Measurements from ENCODE around the gene SYNGR4.
A peak's percentile ranks its signal among the peaks of the same experiment; 100 is the strongest.
"Not testable (repeated sequence)": the region's sequence is repeated elsewhere in the genome, so short reads cannot be mapped to it uniquely, and the experiment has no call there.

Gene SYNGR4, protein sequence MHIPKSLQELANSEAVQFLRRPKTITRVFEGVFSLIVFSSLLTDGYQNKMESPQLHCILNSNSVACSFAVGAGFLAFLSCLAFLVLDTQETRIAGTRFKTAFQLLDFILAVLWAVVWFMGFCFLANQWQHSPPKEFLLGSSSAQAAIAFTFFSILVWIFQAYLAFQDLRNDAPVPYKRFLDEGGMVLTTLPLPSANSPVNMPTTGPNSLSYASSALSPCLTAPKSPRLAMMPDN

DNA sequence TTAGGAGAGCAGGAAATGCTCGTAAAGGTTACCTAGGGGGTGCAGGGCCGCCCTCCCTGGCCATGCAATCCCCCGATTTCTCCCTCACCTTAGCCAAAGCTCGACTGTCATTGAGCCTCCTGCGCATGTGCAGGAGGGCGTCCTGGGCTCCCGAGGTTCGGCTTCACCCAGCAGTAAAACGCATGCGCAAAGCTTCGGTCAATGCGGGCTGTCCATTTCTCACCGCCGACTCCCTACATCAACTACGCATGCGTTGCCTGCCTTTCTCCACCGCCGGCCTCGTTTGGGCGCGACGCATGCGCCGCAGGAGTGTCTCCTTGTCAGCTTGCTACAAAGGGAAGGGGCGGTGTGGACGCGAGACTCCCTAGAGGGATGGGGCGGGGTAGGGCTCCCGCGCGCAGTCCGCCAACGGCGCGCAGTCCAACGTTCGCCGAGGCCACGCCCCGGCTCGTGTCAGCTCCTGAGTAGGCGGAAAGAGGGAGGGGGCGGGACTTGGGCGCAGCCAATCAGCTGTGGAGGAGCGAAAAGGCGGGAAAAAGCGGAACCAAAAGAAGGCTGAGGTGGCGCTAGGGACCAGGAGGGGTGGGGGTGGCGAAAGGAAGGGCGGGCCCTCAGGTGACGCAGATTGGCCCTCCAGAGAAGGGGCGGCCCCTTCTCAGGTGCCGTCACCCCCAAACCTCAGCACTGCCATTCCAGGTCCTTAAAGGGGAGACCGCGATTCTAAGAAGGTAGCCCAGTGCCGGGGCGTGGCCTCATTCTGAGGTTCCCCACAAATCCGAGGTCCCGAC, at the start of gene SYNGR4, which contains the start of gene TMEM143:
TSS of gene SYNGR4 (plus strand) at position 558 of the 788 bp plus-strand sequence. CDS start 1,476 bp downstream, outside the sequence.
TSS of gene TMEM143 (minus strand) at position 131 of the 788 bp plus-strand sequence. CDS start at position 111, 20 bp downstream.
- peak; percentile 98 for DNase-seq

DNA sequence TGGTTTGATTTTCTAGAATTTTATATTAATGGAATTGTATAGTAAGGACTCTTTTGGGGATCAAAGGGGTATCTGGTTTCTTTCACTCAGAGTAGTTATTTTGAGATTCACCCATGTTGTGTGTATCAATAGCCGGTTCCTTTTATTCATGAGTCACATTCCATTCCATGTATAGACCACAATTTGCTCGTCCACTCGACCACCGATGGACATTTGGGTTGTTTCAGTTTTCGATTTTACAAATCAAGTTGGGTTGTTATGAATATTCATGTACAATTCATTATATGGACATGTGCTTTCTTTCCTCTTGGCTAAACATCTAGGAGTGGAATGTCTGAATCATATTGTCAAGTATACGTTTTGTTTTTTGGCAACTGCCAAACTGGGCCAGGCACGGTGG, 48.5 kb upstream of the SYNGR4 start:
- no peak for DNase-seq

DNA sequence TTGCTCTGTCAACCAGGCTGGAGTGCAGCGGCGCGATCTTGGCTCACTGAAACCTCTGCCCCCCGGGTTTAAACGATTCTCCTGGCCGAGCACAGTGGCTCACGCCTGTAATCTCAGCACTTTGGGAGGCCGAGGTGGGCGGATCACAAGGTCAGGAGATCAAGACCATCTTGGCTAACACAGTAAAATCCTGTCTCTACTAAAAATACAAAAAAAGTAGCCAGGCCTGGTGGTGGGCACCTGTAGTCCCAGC, 46.5 kb upstream of the SYNGR4 start:
- DNase-seq, result not testable (repeated sequence)

DNA sequence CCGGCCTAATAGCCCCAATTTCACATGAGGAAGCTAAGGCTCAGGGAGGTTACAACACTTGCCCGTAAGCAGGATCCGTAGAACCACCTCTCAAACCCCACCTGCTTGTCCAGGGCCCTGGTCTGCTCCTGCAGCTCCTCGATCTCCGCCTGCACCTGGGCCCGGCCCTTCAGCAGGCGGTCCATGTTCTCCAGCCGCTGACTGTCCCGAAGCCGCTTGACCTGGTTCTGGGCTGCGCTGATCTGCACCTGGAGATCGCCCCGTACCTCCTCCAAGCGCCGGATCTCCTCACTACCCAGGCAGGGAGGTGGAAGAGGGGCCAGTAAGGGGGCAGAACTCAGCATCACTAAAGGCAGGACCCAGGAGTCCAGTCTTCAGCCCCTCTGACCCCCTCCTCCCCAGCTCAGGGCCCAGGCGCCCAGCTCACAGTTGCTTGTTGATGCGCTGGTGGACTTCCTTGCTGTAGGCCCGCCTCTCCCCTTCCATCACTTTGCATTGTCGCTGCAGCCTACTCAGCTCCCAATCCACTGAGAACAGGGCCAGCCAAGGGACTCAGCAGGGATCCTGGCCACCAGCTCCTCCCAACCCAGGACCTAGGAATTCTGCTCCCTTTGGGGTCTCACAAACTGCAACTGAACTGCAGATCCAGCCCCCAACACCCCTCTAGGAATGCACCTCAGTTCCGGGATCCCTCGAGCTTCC, 45.7 kb upstream of the SYNGR4 start:
- DNase-seq, result no peak

DNA sequence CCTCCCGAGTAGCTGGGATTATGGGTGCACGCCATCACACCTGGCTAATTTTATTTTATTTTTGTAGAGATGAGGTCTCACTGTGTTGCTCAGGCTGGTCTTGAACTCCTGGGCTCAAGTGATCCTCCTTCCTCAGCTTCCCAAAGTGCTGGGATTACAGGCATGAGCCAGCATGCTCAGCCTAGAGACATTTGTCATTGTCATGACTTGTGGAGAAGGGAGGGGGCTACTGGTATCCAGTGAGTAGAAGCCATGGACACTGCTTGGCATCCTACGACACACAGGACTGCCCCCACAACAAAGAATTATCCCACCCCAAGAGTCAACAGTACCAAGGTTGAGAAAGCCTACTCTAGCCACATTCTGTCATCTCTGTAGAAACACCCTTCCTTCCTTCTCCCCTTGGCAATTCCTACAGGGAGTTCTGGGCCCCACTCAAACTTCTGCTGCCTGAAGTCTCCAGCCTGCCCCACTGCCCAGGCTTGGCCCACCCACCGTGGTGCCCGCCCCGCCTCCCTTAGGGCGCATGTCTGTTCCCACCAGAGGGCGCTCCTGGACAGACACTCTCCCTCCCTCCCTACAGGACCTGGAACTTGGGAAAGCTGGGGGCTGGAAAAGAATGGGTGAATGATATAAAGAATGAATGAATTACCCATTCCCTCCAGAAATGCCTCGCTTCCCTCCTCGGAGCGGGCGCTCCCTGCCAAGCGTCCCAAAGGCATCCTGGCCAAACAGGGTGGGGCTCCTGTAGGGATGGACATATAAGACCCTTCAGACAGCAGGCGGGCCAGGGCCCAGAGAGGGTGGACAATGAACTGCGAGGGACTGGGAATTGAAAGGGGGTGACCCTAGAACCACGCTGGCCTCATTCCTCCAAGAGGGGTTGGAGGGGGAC, 44.3 kb upstream of the SYNGR4 start:
- peak; percentile 85 for DNase-seq

DNA sequence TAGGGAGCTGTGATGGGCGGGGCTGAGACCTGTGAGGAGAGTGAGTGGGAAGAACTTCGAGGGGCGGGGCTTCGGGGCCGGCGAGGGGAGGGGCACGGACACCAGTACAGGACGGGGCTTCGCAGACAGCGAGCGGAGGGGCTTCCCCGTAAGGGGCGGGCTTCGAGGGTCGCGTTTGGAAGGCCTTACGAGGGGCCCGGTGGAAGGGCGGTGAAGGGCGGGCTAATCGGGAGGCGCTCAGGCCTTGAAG, 42.9 kb upstream of the SYNGR4 start:
- peak; percentile 90 for DNase-seq

DNA sequence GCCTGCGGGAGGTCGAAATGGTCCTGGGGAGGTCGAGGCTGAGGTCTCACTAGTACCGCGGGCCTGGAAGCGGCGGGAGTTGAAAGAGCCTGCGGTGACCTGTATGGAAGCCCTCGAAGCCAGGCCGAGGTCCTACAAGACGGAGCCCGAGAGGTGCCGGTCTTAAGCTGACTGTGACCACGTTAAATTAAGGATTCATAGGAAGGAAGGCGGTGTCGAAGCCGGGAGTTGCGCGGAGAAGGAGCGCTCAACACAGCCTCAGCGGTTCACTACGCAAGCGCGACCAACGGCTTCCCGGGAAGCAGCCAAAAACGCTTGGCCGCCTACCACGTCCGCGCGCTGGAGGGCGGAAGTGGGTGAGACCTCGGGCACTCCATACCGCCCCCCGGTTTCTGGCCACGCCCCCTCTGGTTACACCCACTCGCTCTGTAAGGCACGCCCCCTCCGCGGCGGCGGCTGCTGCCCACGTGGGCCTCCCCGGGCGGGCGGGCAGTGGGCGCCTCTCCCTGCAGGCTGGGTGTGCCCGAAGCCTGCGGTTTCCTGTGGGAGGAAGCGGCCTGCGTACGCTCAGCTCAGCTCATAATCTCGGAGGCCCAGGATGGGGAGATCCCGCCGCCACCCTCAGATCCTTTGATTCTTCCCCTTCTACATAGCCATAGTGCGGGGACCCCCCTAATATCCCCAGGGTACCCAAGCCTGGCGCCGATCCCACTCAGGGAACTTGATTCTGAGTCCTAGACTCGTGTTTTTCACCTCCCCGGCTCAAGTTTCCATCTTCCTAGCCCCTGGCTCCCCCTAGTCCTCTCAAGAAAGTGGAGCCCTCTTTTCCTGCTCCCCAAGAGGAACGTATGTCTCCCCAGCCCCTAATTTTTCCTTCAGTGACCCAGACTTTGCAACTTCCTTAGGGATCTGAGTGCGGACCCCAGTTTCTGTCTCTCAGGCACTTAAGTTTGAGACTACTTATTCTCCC, 42.3 kb upstream of the SYNGR4 start:
- DNase-seq, result peak; percentile 97

DNA sequence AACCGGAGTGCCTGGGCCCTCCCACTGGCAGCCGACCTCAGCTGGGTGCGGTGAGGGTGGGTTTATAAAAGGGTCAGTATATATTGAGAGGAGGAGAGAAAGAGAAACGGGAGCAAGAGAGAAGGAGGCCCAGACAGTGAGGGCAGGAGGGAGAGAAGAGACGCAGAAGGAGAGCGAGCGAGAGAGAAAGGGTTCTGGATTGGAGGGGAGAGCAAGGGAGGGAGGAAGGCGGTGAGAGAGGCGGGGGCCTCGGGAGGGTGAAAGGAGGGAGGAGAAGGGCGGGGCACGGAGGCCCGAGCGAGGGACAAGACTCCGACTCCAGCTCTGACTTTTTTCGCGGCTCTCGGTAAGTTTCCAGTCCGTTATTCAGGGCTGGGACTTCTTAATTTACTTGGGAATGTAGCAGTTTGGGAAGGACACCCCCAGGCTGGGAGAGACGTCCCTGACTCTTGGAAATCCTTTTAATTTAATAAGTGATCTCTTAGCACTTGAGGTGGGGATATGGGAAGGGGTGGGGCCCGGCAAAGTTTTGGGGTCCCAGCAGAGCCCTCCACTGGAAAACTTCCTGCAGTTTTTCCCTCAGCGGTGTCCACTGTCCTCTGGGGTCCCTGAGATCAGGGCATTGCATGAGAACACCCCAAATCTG, 38.8 kb upstream of the SYNGR4 start, which contains the start of gene EMP3:
TSS of gene EMP3 (plus strand) at position 288 of the 646 bp plus-strand sequence. CDS start 1,293 bp downstream, outside the sequence.
- DNase-seq, result peak; percentile 69

DNA sequence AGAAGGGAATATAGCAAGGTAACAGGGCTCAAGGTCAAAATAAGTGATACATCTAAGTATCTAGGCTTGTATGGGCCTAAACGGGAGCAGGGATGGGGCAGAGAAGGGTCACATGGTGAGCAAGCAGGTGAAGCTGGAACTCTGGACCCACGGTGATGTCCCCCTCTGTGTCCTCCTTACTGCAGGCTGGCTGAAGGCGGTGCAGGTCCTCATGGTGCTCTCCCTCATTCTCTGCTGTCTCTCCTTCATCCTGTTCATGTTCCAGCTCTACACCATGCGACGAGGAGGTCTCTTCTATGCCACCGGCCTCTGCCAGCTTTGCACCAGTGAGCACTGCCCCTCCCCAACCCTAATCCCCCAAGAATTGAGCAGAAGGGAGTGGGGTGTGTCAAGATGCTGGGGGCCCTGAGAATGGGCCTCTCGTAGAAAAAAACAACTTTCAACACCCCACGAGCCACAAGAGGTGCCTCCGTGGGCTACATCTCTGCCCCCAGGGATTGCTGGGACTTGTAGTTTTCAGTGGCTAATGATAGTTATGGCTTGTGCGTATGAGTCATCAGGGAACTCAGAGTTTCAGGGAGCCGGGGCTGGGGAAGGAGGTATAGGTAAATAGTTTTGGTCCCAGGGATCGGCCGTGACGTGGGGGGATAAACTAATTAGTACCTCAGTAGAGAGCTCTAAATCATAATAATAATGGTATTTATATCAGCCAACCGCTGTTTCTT, 34.8 kb upstream of the SYNGR4 start:
- DNase-seq, result no peak

DNA sequence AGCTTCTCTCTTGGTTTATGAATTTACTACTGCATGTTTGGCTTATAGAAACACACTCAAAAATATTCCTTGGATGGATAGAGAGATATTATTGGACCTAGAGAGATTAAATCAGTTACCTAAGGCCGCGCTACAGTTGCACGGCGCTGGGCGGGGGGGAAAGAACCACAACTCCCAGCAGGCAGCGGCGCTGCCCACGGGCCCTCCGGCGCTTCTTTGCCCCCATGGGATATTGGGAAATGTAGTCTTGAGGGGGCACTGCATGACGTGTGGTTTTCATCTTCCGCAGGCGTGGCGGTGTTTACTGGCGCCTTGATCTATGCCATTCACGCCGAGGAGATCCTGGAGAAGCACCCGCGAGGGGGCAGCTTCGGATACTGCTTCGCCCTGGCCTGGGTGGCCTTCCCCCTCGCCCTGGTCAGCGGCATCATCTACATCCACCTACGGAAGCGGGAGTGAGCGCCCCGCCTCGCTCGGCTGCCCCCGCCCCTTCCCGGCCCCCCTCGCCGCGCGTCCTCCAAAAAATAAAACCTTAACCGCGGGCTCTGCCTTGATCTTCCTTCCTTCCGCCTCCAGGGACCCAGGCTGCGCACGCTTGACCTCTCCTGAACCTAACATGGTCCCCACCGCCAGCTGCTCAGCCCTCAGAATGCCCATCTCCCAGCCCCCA, 34.0 kb upstream of the SYNGR4 start:
- DNase-seq, result peak; percentile 92

DNA sequence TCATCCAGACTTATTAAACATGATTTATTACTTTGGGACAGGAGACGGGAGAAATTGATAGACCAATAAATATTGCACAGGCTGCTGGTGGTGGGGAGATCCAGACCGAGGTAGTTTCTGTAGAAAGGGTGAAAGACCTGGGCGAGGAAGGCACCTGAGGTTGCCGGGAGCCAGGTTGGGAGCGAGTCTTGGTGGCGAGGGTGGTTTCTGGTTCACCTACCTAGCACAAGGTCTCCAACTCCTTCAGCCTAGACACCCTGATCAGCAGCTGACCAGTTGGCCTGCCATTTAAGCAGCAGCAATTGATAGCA, 31.9 kb upstream of the SYNGR4 start:
- no peak for DNase-seq

DNA sequence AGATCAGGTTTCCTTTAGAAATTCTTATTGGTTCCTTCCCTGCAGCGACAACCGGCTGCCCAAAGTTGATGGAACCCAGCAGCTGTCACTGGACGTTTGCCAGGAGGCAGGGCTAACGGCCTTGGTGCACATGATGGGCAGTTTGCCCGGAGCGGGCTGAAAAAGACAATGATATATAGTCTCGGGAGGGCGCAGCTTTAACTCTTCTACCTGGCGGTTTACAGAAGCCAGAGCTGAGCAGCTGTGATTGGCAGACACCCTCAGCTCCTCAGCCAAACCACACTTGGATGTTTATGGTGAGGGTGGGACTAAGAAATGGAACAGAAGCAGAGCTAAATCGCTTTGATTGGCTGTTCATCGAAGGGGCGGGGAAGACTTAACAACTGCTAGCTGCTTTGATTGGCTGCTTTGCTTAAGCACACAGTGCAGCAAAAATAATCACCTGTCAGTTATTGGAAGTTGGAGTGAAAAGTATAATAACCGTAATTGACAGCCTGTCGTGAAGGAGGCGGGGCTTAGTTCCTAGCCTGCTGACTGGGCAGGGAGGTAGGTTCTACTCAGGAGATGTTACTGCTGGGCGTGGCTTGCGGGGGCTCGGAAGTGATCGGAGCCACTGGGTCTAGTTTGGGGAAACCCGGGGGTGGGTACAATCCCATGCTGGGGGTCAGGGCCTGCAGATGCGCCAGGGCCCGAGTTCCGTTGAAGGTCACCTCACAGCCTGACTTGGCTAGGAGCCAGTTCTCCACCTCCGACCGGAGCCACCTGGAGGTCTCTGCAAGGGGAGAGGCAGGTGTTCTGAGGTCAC, 31.3 kb upstream of the SYNGR4 start:
- peak; percentile 91 for DNase-seq

DNA sequence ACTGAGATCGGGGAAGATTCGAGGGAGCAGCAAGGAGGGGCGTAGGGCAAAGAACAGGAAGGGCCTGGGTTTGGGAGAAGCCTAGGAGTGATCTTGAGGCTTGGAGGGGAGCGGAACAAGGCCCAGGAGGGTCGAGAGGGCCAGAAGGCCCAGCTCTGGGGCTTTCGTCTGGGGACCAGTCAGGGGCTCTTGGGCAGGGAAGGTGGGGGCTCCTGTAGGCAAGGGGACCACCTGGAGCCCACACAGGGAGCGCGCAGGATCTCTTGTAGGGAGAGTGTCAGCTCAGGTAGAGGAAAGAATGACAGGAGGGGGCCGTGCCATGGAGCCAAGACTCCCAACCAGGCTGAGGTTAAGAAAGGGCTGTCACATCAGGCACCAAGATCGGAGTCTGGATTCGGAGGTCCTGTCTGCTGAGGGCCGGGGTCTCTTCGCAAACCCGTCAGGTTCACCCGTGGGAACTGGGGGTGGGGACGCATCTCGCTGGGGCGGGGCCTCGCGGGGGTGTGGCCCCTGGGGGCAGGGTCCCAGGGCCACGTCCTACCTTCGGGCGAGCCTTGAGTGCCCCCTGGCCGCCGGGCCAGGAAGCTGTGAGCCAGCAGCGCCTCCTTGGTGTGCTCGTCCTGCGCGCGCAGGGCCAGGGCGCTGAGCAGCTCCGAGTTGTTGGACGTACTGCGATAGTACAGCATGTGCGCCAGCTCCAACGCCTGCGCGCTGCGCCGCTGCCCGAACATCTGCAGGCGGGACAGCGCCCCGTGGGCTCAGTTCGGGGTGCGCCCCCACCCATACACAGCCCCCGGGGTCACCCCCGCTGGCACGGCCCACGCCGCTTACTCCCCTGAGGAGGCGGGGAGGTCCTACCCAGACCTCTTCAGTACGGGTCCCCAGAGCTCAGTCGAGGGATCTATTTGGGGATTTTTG, 30.4 kb upstream of the SYNGR4 start:
- peak; percentile 68 for DNase-seq

DNA sequence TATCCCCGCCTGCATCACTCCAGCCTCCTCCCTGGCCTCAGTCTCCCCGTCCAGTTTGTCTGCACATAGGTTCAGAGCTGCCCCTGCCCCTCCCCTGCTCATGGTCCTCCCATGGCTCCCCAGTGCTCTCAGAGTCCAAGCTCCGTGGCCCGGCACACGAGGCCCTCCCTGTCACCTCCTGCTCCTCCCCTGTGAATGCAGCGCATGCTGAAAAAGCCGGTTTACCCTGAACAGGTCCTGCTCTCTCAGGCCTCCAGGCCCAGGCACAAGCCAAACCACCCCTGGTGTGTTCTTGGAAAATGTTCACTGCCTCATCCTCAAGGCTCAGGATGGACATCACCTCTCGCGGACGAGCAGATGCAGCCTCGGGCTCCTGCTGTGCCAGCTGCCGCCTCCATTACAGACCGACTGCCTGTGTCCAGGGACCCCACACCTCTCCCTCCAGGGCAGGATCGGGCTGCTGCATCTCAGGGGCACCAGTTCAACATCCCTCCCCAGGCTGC, 25.9 kb upstream of the SYNGR4 start:
- DNase-seq, result no peak

DNA sequence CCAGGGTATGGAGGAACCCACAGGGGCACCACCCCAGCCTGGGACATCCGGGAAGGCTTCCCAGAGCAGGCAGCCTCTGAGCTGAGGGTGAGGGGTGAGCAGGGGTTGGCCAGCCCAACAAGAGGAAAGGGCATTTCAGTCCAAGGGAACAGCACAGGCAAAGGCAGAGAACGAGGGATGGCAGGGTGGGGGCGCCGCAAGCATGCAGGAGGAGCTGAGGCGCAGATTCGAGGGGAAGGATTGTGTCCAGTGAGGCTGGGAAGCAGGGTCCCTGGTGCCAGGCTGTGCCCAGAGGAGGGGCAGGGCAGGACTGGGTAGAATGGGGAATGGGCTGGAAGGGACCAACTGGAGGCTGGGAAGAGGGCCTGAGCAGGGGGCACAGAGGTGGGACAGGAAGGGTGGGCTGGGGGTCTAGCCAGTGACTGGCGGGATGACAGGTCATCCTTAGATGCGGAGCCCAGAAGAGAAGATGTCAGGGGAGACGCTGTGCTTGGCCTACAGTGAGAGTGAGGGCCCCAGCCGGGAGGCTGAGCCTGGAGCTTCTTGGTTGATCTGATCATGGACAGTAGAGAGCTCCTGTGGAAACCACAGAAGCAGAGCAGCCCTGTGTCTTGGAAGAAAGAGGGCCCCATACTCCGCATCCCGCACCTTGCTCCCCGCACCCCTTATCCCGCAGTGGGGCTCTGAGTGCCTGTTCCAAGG, 25.2 kb upstream of the SYNGR4 start:
- DNase-seq, result no peak

DNA sequence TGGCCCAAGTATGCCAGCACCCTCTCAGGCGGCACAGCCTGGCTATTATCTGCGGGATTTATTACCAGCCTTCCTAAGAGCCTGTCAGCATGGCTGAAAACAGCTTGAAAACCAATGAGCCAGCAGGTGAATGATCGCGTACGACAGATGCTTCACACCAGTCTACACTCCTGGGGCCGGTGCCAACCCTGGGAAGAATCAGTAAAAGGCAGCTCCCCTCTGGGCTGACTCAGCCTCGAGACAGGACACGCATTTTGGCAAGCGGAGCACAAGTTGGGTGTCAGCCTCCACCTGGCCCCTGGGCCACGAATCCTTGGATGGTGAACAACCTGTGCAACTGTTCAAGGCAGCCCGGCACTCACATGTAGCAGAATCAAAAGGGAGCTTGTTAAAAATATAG, 23.2 kb upstream of the SYNGR4 start:
- DNase-seq, result peak; percentile 49

Measured in retina (tissue), 1 donor.